ENCODE measurements around the gene CDX2.
"Not testable (repeated sequence)": the region's sequence is repeated elsewhere in the genome, so short reads cannot be mapped to it uniquely, and the experiment has no call there.

The CDX2 gene

GRCh38 chr13:27964741-27965323, 4.3 kb downstream of the CDX2 start:
- no peak for DNase-seq (ENCODE audit: low read depth in 2 of 2)

GRCh38 chr13:27964206-27964605, 4.9 kb downstream of the CDX2 start:
- DNase-seq (ENCODE audit: low read depth in 2 of 2), result not testable (repeated sequence)

- no peak for DNase-seq (ENCODE audit: low read depth in 2 of 2)
These were observed 5.6 kb downstream of the CDX2 start for GRCh38 chr13:27963491-27963890.

- no peak for DNase-seq (ENCODE audit: low read depth in 2 of 2)
These were observed 6.1 kb downstream of the CDX2 start for GRCh38 chr13:27962982-27963381.

GRCh38 chr13:27962128-27962841, 6.8 kb downstream of the CDX2 start:
- DNase-seq (ENCODE audit: low read depth in 2 of 2), result no peak

- no peak for DNase-seq (ENCODE audit: low read depth in 2 of 2)
These were observed 7.7 kb downstream of the CDX2 start for GRCh38 chr13:27961227-27962085.

- no peak for DNase-seq (ENCODE audit: low read depth in 2 of 2)
These were observed 8.5 kb downstream of the CDX2 start for GRCh38 chr13:27960362-27961226.

- no peak for DNase-seq (ENCODE audit: low read depth in 2 of 2)
These were observed 9.1 kb downstream of the CDX2 start for GRCh38 chr13:27959976-27960361.

GRCh38 chr13:27956576-27957300, 12.4 kb downstream of the CDX2 start:
- no peak for DNase-seq (ENCODE audit: low read depth in 2 of 2)

- DNase-seq (ENCODE audit: low read depth in 2 of 2), result no peak
These were observed 14.0 kb downstream of the CDX2 start for GRCh38 chr13:27955014-27955591.

GRCh38 chr13:27954406-27954851, 14.7 kb downstream of the CDX2 start:
- no peak for DNase-seq (ENCODE audit: low read depth in 2 of 2)

- peak; percentile 12 to 15 for DNase-seq (ENCODE audit: low read depth in 2 of 2)
These were observed 15.3 kb downstream of the CDX2 start for GRCh38 chr13:27953676-27954405.

GRCh38 chr13:27952876-27953675, 16.0 kb downstream of the CDX2 start:
- DNase-seq (ENCODE audit: low read depth in 2 of 2), result no peak

- DNase-seq (ENCODE audit: low read depth in 2 of 2), result no peak
These were observed 26.1 kb downstream of the CDX2 start for GRCh38 chr13:27942972-27943371.

GRCh38 chr13:27933580-27934328, 35.4 kb downstream of the CDX2 start:
- DNase-seq (ENCODE audit: low read depth in 2 of 2), result no peak

GRCh38 chr13:27933118-27933517, 36.0 kb downstream of the CDX2 start:
- no peak for DNase-seq (ENCODE audit: low read depth in 2 of 2)

GRCh38 chr13:27929868-27930267, 39.2 kb downstream of the CDX2 start:
- DNase-seq (ENCODE audit: low read depth in 2 of 2), result no peak
